ENCODE measurements around the gene STX10.

Gene STX10

GRCh38 chr19:13137290-13137794, 12.8 kb downstream of the STX10 start:
- Histone ChIP-seq H3K4me3 (ENCODE audit: extremely low read depth, insufficient read depth, low read length, poor library complexity, severe bottlenecking) (no peak overlapping the region), H3K36me3 (ENCODE audit: control insufficient read depth, insufficient read depth, low read length) (peaks cover 71% of the 10 kb centered on the region), H3K27ac (ENCODE audit: low read depth, low read length, severe bottlenecking) (no peak overlapping the region), H3K9me3 (ENCODE audit: control insufficient read depth, low read length) (no peaks in the 10 kb centered on the region), H3K4me1 (ENCODE audit: control insufficient read depth, insufficient read depth, low read length, poor library complexity, severe bottlenecking) (no peaks in the 10 kb centered on the region)
- 97 to 98% methylated on average over 18 to 26 of the region's 28 CpGs for WGBS, 2 experiments (ENCODE audit: insufficient coverage in 2 of 2)

GRCh38 chr19:13135068-13136062, 14.8 kb downstream of the STX10 start:
- whole genome bisulfite sequencing, 2 experiments (ENCODE audit: insufficient coverage in 2 of 2): 96 to 97% methylated on average over 49 to 59 of the region's 60 CpGs
- Histone ChIP-seq H3K4me1 (ENCODE audit: control insufficient read depth, insufficient read depth, low read length, poor library complexity, severe bottlenecking) (no peaks in the 10 kb centered on the region), H3K4me3 (ENCODE audit: extremely low read depth, insufficient read depth, low read length, poor library complexity, severe bottlenecking) (no peak overlapping the region), H3K9me3 (ENCODE audit: control insufficient read depth, low read length) (no peaks in the 10 kb centered on the region), H3K27ac (ENCODE audit: low read depth, low read length, severe bottlenecking) (no peak overlapping the region), H3K36me3 (ENCODE audit: control insufficient read depth, insufficient read depth, low read length) (peaks cover 73% of the 10 kb centered on the region)

GRCh38 chr19:13134626-13135025, 15.5 kb downstream of the STX10 start:
- H3K4me1 ChIP-seq (ENCODE audit: control insufficient read depth, insufficient read depth, low read length, poor library complexity, severe bottlenecking): no peaks in the 10 kb centered on the region
- H3K9me3 ChIP-seq (ENCODE audit: control insufficient read depth, low read length): no peaks in the 10 kb centered on the region
- H3K36me3 ChIP-seq (ENCODE audit: control insufficient read depth, insufficient read depth, low read length): peaks cover 72% of the 10 kb centered on the region
- H3K4me3 ChIP-seq (ENCODE audit: extremely low read depth, insufficient read depth, low read length, poor library complexity, severe bottlenecking): no peak overlapping the region
- no peak overlapping the region for H3K27ac ChIP-seq (ENCODE audit: low read depth, low read length, severe bottlenecking)
- WGBS, 2 experiments (ENCODE audit: insufficient coverage in 2 of 2): 100% methylated on average over 2 of the region's 3 CpGs

GRCh38 chr19:13133241-13133870, 16.8 kb downstream of the STX10 start:
- no peaks in the 10 kb centered on the region for H3K4me1 ChIP-seq (ENCODE audit: control insufficient read depth, insufficient read depth, low read length, poor library complexity, severe bottlenecking)
- no peak overlapping the region for H3K27ac ChIP-seq (ENCODE audit: low read depth, low read length, severe bottlenecking)
- H3K4me3 ChIP-seq (ENCODE audit: extremely low read depth, insufficient read depth, low read length, poor library complexity, severe bottlenecking): no peak overlapping the region
- 92 to 93% methylated on average over 10 to 11 of the region's 12 CpGs for WGBS, 2 experiments (ENCODE audit: insufficient coverage in 2 of 2)
- H3K36me3 ChIP-seq (ENCODE audit: control insufficient read depth, insufficient read depth, low read length): peaks cover 76% of the 10 kb centered on the region
- H3K9me3 ChIP-seq (ENCODE audit: control insufficient read depth, low read length): no peaks in the 10 kb centered on the region

GRCh38 chr19:13132471-13133180, 17.5 kb downstream of the STX10 start:
- Histone ChIP-seq H3K4me1 (ENCODE audit: control insufficient read depth, insufficient read depth, low read length, poor library complexity, severe bottlenecking) (no peaks in the 10 kb centered on the region), H3K4me3 (ENCODE audit: extremely low read depth, insufficient read depth, low read length, poor library complexity, severe bottlenecking) (no peak overlapping the region), H3K27ac (ENCODE audit: low read depth, low read length, severe bottlenecking) (no peak overlapping the region), H3K9me3 (ENCODE audit: control insufficient read depth, low read length) (no peaks in the 10 kb centered on the region), H3K36me3 (ENCODE audit: control insufficient read depth, insufficient read depth, low read length) (peaks cover 80% of the 10 kb centered on the region)
- 96 to 98% methylated on average over 6 to 8 of the region's 8 CpGs for WGBS, 2 experiments (ENCODE audit: insufficient coverage in 2 of 2)

- H3K4me3 ChIP-seq (ENCODE audit: extremely low read depth, insufficient read depth, low read length, poor library complexity, severe bottlenecking): no peak overlapping the region
- WGBS, 2 experiments (ENCODE audit: insufficient coverage in 2 of 2): 86 to 100% methylated on average over 3 of the region's 3 CpGs
- H3K9me3 ChIP-seq (ENCODE audit: control insufficient read depth, low read length): no peaks in the 10 kb centered on the region
- peaks cover 71% of the 10 kb centered on the region for H3K36me3 ChIP-seq (ENCODE audit: control insufficient read depth, insufficient read depth, low read length)
- no peaks in the 10 kb centered on the region for H3K4me1 ChIP-seq (ENCODE audit: control insufficient read depth, insufficient read depth, low read length, poor library complexity, severe bottlenecking)
- no peak overlapping the region for H3K27ac ChIP-seq (ENCODE audit: low read depth, low read length, severe bottlenecking)
Observed at GRCh38 chr19:13130886-13131490, 19.2 kb downstream of the STX10 start.

- no peak overlapping the region for H3K27ac ChIP-seq (ENCODE audit: low read depth, low read length, severe bottlenecking)
- no peaks in the 10 kb centered on the region for H3K4me1 ChIP-seq (ENCODE audit: control insufficient read depth, insufficient read depth, low read length, poor library complexity, severe bottlenecking)
- H3K36me3 ChIP-seq (ENCODE audit: control insufficient read depth, insufficient read depth, low read length): peaks cover 68% of the 10 kb centered on the region
- no peak overlapping the region for H3K4me3 ChIP-seq (ENCODE audit: extremely low read depth, insufficient read depth, low read length, poor library complexity, severe bottlenecking)
- WGBS, 2 experiments (ENCODE audit: insufficient coverage in 2 of 2): 99 to 100% methylated on average over 7 to 8 of the region's 9 CpGs
- no peaks in the 10 kb centered on the region for H3K9me3 ChIP-seq (ENCODE audit: control insufficient read depth, low read length)
Observed at GRCh38 chr19:13129384-13129783, 20.8 kb downstream of the STX10 start.

GRCh38 chr19:13128583-13128982, 21.6 kb downstream of the STX10 start:
- peaks cover 66% of the 10 kb centered on the region for H3K36me3 ChIP-seq (ENCODE audit: control insufficient read depth, insufficient read depth, low read length)
- no CpG with 5 or more reads among the region's 1 CpG for WGBS, 2 experiments (ENCODE audit: insufficient coverage in 2 of 2)
- no peak overlapping the region for H3K4me3 ChIP-seq (ENCODE audit: extremely low read depth, insufficient read depth, low read length, poor library complexity, severe bottlenecking)
- H3K9me3 ChIP-seq (ENCODE audit: control insufficient read depth, low read length): no peaks in the 10 kb centered on the region
- no peaks in the 10 kb centered on the region for H3K4me1 ChIP-seq (ENCODE audit: control insufficient read depth, insufficient read depth, low read length, poor library complexity, severe bottlenecking)
- no peak overlapping the region for H3K27ac ChIP-seq (ENCODE audit: low read depth, low read length, severe bottlenecking)

- Histone ChIP-seq H3K4me3 (ENCODE audit: extremely low read depth, insufficient read depth, low read length, poor library complexity, severe bottlenecking) (no peak overlapping the region), H3K36me3 (ENCODE audit: control insufficient read depth, insufficient read depth, low read length) (peaks cover 66% of the 10 kb centered on the region), H3K27ac (ENCODE audit: low read depth, low read length, severe bottlenecking) (no peak overlapping the region), H3K9me3 (ENCODE audit: control insufficient read depth, low read length) (no peaks in the 10 kb centered on the region), H3K4me1 (ENCODE audit: control insufficient read depth, insufficient read depth, low read length, poor library complexity, severe bottlenecking) (no peaks in the 10 kb centered on the region)
- WGBS, 2 experiments (ENCODE audit: insufficient coverage in 2 of 2): 98 to 100% methylated on average over 5 to 6 of the region's 6 CpGs
Observed at GRCh38 chr19:13127811-13128575, 22.2 kb downstream of the STX10 start.
